ENCODE results near the gene BACH2. TPM values are rescaled to one million over a fixed set of nuclear protein-coding genes. Genes with fewer than 3 reads are reported as not detected.

Gene BACH2
- total RNA-seq, 1 donor from 2014 or later, result 3.9 TPM

DNA sequence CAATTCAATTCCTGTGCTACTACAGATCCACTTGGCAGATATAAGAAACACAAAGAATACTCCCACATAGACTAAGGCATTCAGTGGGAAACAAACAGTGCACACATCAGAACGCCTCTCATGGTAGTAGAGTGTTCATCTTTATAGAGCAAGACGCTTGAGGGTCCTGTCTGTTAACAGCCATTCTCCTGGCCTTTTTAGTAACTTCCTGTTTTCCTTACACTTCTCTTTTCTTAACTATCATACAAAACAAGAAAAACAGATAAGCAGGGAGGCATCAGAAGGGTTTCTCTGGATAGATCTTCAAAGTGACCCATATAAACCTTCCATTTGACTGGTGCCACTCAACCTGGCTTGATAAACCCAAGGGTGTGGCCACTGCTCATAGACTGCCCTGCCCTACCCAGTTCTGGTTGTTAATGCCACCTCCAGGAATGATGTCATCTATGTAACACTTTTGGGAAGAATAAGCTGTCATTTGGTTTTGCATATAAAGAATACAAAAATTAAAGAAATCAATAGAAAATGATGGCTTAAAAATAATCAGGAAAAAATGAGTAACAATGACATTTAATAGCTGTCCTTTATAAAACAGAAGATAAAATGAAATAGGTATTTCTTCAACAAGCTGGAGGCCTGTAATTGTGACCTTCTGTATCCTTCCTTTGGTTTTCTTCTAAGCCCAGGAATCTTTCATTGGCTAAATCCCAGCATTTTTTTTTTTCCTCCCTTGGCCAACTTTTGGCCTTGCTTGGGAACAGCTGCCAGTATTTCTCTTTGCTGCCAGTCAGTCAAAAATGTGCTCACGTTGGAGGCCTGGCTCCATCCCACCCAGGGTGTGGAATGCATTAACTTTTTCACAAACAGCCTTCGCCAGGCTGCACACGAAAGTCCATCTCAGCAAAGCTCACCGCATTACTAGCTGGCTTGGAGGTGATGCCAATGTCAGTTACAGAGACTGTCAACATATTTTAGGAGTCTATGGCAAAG, 298.9 kb downstream of the BACH2 start:
- no peaks in the 10 kb centered on the region for H3K27me3 ChIP-seq
- peak overlapping the region; percentile 52 for H3K27ac Mint-ChIP-seq
- peaks cover 25% of the 10 kb centered on the region for H3K4me1 Mint-ChIP-seq

DNA sequence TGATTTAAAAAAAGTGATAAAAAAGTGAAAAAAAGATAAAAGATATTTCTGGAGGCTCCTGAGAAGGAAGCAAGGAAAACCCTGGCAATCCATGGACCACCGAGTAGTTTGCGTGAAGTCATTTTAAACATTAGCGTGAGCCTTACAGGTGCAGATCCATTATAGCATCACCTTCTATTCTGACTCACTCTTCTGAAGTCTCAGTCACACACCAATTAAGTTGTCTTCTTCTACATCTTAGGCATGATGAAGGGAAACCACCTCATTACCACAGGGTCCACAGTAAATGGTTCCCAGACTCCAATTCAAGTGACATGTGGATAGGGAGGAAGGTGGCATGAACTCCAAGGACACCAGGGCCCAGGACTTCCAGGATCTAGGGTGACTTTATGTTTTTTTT, 303.2 kb downstream of the BACH2 start:
- peaks cover 19% of the 10 kb centered on the region for H3K36me3 Mint-ChIP-seq
- H3K4me3 ChIP-seq, result no peak overlapping the region
- no peak overlapping the region for H3K4me3 Mint-ChIP-seq
- H3K27me3 Mint-ChIP-seq (ENCODE audit: insufficient read depth, low read depth), result no peaks in the 10 kb centered on the region
- no peak for TF ChIP-seq EZH2 (IDR thresholded peaks at IDR 0.05)
- TF ChIP-seq, protein P1, sequence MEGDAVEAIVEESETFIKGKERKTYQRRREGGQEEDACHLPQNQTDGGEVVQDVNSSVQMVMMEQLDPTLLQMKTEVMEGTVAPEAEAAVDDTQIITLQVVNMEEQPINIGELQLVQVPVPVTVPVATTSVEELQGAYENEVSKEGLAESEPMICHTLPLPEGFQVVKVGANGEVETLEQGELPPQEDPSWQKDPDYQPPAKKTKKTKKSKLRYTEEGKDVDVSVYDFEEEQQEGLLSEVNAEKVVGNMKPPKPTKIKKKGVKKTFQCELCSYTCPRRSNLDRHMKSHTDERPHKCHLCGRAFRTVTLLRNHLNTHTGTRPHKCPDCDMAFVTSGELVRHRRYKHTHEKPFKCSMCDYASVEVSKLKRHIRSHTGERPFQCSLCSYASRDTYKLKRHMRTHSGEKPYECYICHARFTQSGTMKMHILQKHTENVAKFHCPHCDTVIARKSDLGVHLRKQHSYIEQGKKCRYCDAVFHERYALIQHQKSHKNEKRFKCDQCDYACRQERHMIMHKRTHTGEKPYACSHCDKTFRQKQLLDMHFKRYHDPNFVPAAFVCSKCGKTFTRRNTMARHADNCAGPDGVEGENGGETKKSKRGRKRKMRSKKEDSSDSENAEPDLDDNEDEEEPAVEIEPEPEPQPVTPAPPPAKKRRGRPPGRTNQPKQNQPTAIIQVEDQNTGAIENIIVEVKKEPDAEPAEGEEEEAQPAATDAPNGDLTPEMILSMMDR (IDR thresholded peaks at IDR 0.05), result no peak
- no peak for TF ChIP-seq EZH2phosphoT487 (IDR thresholded peaks at IDR 0.05)
- no peaks in the 10 kb centered on the region for H3K9me3 ChIP-seq (ENCODE audit: low read depth)
- H3K79me2 ChIP-seq (ENCODE audit: low read depth), result no peaks in the 10 kb centered on the region
- no peak overlapping the region for H3K27ac ChIP-seq
- H3K36me3 ChIP-seq, result no peaks in the 10 kb centered on the region
- peaks cover 4% of the 10 kb centered on the region for H3K9me3 Mint-ChIP-seq
- H3K9ac ChIP-seq, result no peak overlapping the region
- peaks cover 39% of the 10 kb centered on the region for H3K4me1 Mint-ChIP-seq
- no peaks in the 10 kb centered on the region for H3F3A ChIP-seq (ENCODE audit: low read depth)
- H4K20me1 ChIP-seq (ENCODE audit: low read depth), result no peaks in the 10 kb centered on the region
- no peaks in the 10 kb centered on the region for H3K27me3 ChIP-seq
- H3K27ac Mint-ChIP-seq, result no peak overlapping the region
- H3K4me2 ChIP-seq, result no peak overlapping the region
- no peak overlapping the region for H2AFZ ChIP-seq (replicated peaks)
- H3K4me1 ChIP-seq, result no peaks in the 10 kb centered on the region
- DNase-seq (ENCODE audit: low spot score), result no peak

More for the DNA sequence above, 298.9 kb downstream of the BACH2 start:
- Histone ChIP-seq H4K20me1 (ENCODE audit: low read depth) (no peaks in the 10 kb centered on the region), H3K79me2 (ENCODE audit: low read depth) (no peaks in the 10 kb centered on the region), H3K9me3 (ENCODE audit: low read depth) (no peaks in the 10 kb centered on the region), H3K4me2 (no peak overlapping the region), H2AFZ (replicated peaks) (no peak overlapping the region), H3K4me3 (no peak overlapping the region), H3K36me3 (no peaks in the 10 kb centered on the region), H3K4me1 (no peaks in the 10 kb centered on the region), H3K9ac (no peak overlapping the region), H3K27ac (no peak overlapping the region), H3F3A (ENCODE audit: low read depth) (no peaks in the 10 kb centered on the region)
- no peak for DNase-seq (ENCODE audit: low spot score)
- H3K36me3 Mint-ChIP-seq, result peaks cover 11% of the 10 kb centered on the region
- H3K4me3 Mint-ChIP-seq, result no peak overlapping the region
- peaks cover 4% of the 10 kb centered on the region for H3K27me3 Mint-ChIP-seq (ENCODE audit: insufficient read depth, low read depth)
- H3K9me3 Mint-ChIP-seq, result no peaks in the 10 kb centered on the region
- TF ChIP-seq EZH2 (IDR thresholded peaks at IDR 0.05) (no peak), EZH2phosphoT487 (IDR thresholded peaks at IDR 0.05) (no peak)
- TF ChIP-seq, protein P1 (IDR thresholded peaks at IDR 0.05), result no peak

DNA sequence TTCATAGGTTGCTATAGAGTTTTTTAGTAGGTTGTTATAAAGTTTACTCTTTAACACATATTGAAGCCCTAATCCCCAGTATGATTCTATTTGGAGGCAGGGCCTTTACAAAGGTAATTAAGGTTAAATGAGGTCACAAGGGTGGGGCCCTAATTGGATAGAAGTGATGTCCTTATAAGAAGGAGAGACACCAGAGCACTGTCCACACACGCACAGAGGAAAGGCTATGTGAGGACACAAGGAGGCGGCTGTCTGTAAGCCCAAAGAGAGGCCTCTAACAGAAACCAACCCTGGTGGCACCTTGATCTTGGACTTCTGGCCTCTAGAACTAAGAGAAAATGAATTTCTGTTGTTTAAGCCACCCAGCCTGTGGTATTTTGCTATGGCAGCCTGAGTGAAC, 303.8 kb downstream of the BACH2 start:
- no peaks in the 10 kb centered on the region for H3F3A ChIP-seq (ENCODE audit: low read depth)
- H4K20me1 ChIP-seq (ENCODE audit: low read depth), result no peaks in the 10 kb centered on the region
- no peaks in the 10 kb centered on the region for H3K9me3 ChIP-seq (ENCODE audit: low read depth)
- Mint-ChIP-seq H3K27ac (no peak overlapping the region), H3K9me3 (peaks cover 4% of the 10 kb centered on the region), H3K4me1 (peaks cover 38% of the 10 kb centered on the region), H3K4me3 (no peak overlapping the region), H3K27me3 (ENCODE audit: insufficient read depth, low read depth) (no peaks in the 10 kb centered on the region), H3K36me3 (peaks cover 20% of the 10 kb centered on the region)
- TF ChIP-seq EZH2 (IDR thresholded peaks at IDR 0.05), result no peak
- no peak for TF ChIP-seq EZH2phosphoT487 (IDR thresholded peaks at IDR 0.05)
- TF ChIP-seq, protein P1 (IDR thresholded peaks at IDR 0.05), result no peak
- no peaks in the 10 kb centered on the region for H3K4me1 ChIP-seq
- DNase-seq (ENCODE audit: low spot score), result no peak
- no peak overlapping the region for H3K4me3 ChIP-seq
- H3K9ac ChIP-seq, result no peak overlapping the region
- H3K4me2 ChIP-seq, result no peak overlapping the region
- no peaks in the 10 kb centered on the region for H3K27me3 ChIP-seq
- H3K27ac ChIP-seq, result no peak overlapping the region
- no peaks in the 10 kb centered on the region for H3K79me2 ChIP-seq (ENCODE audit: low read depth)
- no peaks in the 10 kb centered on the region for H3K36me3 ChIP-seq
- no peak overlapping the region for H2AFZ ChIP-seq (replicated peaks)

Data from neural progenitor cell (in vitro differentiated cells).